Effector CD8-positive, alpha-beta T cell (primary cell): ENCODE results near the gene AP1M1.
A peak's percentile ranks its signal among the peaks of the same experiment; 100 is the strongest.
"Not testable (repeated sequence)": the region's sequence is repeated elsewhere in the genome, so short reads cannot be mapped to it uniquely, and the experiment has no call there.

Experiments
- DNase-seq: peaks from one replicate; lab custom pipeline; 2025; lab: John Stamatoyannopoulos, UW
- total RNA-seq, 4 experiments: gene quantifications; one replicate each; lab custom pipeline; 2026; lab: John Stamatoyannopoulos, UW

AP1M1 gene
- 83.3 to 109 (median 100) reads per million in 4 experiments for total RNA-seq

- DNase-seq: peak; percentile 98
These were observed at the start of gene AP1M1 for GRCh38 chr19:16197622-16198369. TSS of gene AP1M1 (plus strand) at chr19:16197911. CDS start at chr19:16198027, 116 bp downstream.

GRCh38 chr19:16148443-16149229, 49.1 kb upstream of the AP1M1 start:
- no peak for DNase-seq

DNA sequence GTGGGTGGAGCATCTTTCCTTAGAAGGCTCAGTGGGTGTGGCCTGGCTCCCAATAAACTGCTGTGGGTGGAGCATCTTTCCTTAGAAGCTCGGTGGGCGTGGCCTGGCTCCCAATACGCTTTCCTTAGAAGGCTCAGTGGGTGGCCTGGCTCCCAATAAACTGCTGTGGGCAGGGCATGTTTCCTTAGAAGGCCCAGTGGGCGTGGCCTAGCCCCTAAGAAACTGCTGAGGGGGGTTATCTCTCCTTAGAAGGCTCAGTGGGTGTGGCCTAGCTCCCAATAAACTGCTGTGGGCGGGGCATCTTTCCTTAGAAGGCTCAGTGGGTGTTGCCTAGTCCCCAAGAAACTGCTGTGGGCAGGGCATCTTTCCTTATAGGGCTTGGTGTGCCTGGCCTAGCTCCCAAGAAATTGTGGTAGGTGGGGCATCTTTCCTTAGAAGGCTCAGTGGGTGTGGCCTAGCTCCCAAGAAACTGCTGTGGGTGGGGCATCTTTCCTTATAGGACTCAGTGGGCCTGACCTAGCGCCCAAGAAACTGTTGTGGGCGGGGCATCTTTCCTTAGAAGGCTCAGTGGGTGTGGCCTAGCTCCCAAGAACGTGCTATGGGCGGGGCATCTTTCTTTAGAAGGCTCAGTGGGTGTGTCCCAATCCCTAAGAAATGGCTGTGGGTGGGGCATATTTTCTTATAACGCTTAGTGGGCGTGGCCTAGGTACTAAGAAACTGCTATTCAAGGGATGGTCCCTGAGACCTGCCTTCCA, 44.0 kb upstream of the AP1M1 start:
- no peak for DNase-seq

GRCh38 chr19:16154557-16154956, 43.2 kb upstream of the AP1M1 start:
- no peak for DNase-seq

DNA sequence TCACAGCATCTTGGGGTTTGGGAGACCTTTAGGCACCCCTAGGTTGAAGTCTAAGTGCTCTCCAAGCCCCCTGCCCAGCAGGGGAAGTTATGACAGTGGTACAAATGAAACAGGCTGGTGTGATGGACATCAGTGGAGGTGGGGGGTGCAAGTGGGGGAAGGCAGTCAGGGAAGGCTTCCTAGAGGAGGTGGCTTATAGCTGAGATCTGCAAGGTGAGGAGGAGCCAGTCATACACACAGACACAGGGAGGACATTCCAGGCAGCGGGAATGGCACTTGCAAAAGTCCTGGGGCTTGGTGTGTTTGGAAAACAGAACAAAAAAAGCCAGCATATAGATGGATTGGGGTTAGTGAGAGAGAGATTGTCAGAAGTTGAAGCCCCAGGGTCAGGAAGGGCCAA, 42.6 kb upstream of the AP1M1 start:
- no peak for DNase-seq

DNA sequence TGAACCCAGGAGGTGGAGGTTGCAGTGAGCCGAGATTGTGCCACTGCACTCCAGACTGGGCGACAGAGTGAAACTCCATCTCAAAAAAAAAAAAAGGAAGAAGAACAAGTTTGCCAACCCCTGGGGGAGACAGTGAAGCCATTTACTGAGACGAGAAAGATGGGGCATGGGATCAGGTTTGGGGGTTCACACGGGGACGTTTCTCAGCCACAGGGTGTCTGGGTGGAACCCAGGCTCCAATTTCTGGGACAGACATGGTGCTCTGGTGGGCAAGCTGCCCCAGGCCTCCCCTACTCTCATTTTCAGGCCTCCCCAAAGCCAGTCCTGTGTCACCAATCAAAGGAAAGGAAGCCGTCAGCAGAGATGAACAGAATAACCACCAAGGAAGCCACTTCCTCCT, 40.8 kb upstream of the AP1M1 start:
- DNase-seq: no peak

DNA sequence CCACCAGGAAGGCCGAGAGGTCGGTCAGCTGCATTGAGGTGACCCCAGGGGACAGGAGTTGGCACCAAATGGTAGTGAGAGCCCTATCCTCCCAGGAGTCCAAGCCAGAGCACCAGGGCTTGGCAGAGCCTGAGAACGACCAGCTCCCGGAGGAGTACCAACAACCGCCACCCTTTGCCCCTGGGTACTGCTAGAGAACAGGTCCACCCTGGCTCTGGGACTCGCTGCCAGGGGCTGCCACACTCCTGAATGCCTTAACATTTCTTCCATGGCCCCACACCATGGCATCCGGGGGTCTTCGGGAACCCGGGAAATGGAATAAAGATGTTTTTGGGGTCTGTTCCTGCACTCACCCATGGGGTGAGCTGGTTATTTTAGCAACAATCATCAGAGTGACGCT, 40.1 kb upstream of the AP1M1 start:
- no peak for DNase-seq

GRCh38 chr19:16159655-16160054, 38.1 kb upstream of the AP1M1 start:
- no peak for DNase-seq

DNA sequence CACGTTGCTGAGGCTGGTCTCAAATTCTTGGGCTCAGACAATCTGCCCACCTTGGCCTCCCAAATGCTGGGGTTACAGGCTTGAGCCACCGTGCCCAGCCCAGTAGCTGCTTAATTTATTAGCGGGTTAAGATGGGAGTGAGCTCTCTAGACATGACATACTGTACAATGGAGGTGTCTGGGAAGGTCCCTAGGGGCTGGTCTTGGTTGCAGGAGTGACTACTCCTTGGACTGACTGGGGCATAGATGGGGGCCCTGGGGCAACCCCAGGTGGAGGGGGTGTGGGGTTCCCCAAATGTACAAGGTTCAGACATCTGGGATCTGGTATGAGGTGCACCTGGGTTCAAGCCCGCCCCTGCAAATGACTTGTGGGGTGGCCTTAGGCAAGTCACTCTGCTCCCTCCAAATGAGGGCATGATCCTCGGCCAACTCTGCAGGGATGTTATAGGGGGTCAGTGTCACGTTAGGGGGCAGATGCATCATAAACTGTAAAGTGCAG, 37.2 kb upstream of the AP1M1 start:
- no peak for DNase-seq

DNA sequence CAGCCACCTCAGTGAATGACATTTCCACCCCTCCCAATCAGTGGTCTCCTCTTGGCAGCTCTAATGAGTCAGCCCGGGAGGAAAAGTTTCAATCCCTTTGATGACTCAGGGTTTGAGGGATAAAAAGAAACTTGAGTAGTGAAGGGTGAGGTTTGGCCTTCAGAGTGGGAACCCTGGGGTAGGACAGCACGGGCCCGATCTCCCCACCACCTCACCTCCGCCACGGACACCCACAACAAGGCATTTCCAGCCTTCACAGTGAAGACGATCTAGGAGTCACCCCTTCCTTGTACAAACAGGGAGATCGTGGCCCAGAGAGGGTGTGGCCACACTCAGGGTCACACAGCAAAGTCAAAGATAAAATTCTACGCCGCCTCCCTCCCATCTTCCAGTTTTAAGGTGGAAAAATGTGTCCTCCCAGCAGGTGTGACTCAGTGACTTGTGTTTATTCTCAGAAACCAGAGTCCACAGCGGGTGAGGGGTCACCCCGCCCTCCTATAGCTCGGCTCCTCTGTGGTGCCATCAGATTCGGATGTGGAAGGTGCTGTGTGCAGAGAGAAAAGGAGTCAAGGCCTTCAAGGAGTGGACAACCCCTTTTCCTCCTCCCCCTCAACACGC, 36.7 kb upstream of the AP1M1 start:
- no peak for DNase-seq

GRCh38 chr19:16161840-16162239, 35.9 kb upstream of the AP1M1 start:
- no peak for DNase-seq

DNA sequence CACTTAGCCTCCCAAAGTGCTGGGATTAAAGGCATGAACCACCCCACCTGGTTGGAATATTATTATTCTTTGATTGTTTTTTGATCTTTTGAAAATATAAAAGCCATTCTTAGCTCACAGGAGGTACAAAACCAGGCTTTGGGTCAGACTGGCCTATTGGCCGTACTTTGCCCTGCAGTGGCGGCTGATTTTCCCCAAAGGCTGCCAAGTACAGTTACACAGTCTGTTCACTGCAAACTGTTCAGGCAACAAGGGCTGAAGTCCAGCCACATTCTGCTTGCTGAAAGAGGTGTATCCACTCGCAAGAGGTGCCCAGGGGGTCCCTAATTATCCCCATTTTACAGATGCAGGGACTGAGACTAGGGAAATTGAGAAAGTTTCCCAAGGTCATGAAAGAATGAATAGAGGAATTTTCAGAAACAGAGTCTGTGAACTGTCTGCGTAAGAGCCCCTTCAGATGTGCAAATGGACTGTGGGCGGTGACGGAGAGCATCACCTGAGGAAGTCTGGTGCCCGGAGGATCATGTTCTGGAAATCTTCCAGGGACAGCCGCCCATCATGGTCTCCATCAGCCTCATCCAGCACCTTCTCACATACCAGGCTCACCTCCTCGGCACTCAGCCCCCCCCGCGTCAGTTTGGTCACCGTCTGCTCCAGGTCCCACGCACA, 33.4 kb upstream of the AP1M1 start:
- DNase-seq: no peak

DNA sequence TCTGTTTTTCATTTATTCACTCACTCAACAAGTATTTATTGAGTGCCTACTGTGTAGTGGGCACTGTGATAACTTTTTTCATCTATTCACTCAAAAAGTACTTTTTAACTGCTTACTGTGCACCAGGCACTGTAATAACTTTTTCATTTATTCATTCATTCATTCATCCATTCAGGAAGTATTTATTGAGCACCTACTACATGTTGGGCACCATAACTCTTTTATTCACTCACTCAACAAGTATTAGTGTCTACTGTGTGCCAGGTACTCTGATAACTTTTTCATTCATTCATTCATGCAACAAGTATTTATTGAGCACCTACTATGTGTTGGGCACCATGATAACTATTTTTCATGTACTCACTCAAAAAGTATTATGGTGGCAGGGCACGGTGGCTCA, 31.3 kb upstream of the AP1M1 start:
- no peak for DNase-seq

DNA sequence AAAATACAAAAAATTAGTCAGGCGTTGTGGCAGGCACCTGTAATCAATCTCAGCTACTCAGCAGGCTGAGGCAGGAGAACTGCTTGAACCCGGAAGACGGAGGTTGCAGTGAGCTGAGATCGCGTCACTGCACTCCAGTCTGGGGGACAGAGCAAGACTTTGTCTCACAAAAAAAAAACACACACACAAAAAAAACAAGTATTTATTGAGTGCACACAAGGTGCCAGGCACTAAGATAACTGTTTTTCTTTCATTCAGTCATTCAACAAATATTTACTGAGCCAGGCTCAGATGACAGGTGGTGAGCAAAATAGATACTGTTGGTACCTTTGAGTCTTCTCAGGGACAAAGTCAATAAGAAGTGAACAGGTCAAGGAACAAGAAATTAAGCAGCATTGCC, 30.7 kb upstream of the AP1M1 start:
- no peak for DNase-seq

- DNase-seq: no peak
These were observed 29.1 kb upstream of the AP1M1 start for GRCh38 chr19:16168465-16169081.

GRCh38 chr19:16170134-16170533, 27.6 kb upstream of the AP1M1 start:
- DNase-seq: no peak

GRCh38 chr19:16175954-16176353, 21.8 kb upstream of the AP1M1 start:
- no peak for DNase-seq

- not testable (repeated sequence) for DNase-seq
These were observed 18.8 kb upstream of the AP1M1 start for GRCh38 chr19:16178866-16179265.

GRCh38 chr19:16180611-16181010, 17.1 kb upstream of the AP1M1 start:
- DNase-seq: no peak

- DNase-seq: no peak
These were observed 13.0 kb upstream of the AP1M1 start for GRCh38 chr19:16184665-16185122.
